Activated T-helper 1 cell treated with anti-CD3 and anti-CD28 coated beads, Interleukin-12 subunit alpha, Interleukin-12 subunit beta, Interleukin-2, Interleukin-4 antibody, amounts not matched to agents 30 ng/mL and 10 ng/mL and 1 ng/mL, durations not matched to agents 14 hours and 24 hours and 36 hours (primary cell): ENCODE data around the gene AGAP5. TPM values are rescaled to one million over a fixed set of nuclear protein-coding genes. Genes with fewer than 3 reads are reported as not detected.
"Not testable (repeated sequence)": the region's sequence is repeated elsewhere in the genome, so short reads cannot be mapped to it uniquely, and the experiment has no call there.

ENCODE experiments used
- DNase-seq: peaks from one replicate; pipeline ENCODE4 v3.0.0; 2021; ENCODE audit warnings: low spot score
- H3K27ac Mint-ChIP-seq: one replicate; pipeline ENCODE4 v1.8.0; 2021; ENCODE audit warnings: mild to moderate bottlenecking, mixed read lengths
- H3K27me3 Mint-ChIP-seq: one replicate; pipeline ENCODE4 v1.8.0; 2022; ENCODE audit warnings: mild to moderate bottlenecking, moderate library complexity, mixed read lengths; ENCODE audit not compliant: insufficient read depth
- H3K36me3 Mint-ChIP-seq: one replicate; pipeline ENCODE4 v1.8.0; 2021; ENCODE audit warnings: low read depth, mixed read lengths
- H3K4me1 Mint-ChIP-seq: one replicate; pipeline ENCODE4 v1.8.0; 2021; ENCODE audit warnings: low read depth, mixed read lengths
- H3K4me3 Mint-ChIP-seq: one replicate; pipeline ENCODE4 v1.8.0; 2021; ENCODE audit warnings: mild to moderate bottlenecking, moderate library complexity, mixed read lengths
- H3K9me3 Mint-ChIP-seq: one replicate; pipeline ENCODE4 v1.8.0; 2021; ENCODE audit warnings: mixed read lengths
- intact Hi-C: fragments of 100-400 bp; cut with micrococcal nuclease; formaldehyde crosslinking; loops from one replicate; pipeline ENCODE4 v1.15.1; 2024
- total RNA-seq: library from RNA; stranded (reverse); gene quantifications from 2 replicates; pipeline ENCODE4 v1.2.3, GENCODE V29; 2022

AGAP5 gene
- 10.2 and 11.0 TPM in 2 replicates for total RNA-seq

- H3K27ac Mint-ChIP-seq, H3K4me3 Mint-ChIP-seq, DNase-seq, H3K9me3 Mint-ChIP-seq, H3K27me3 Mint-ChIP-seq, H3K4me1 Mint-ChIP-seq, intact Hi-C loops: not testable (repeated sequence)
- H3K36me3 Mint-ChIP-seq, result peaks cover 13% of the 10 kb centered on the region
Observed at GRCh38 chr10:73697675-73698159, at the start of gene AGAP5. Gene AGAP5, minus strand, starts transcription at chr10:73698109. Its CDS starts 354 bp downstream, at chr10:73697755.

- no peak for DNase-seq
- peaks cover 53% of the 10 kb centered on the region for H3K4me1 Mint-ChIP-seq
- intact Hi-C loops, result loop anchor here (10.0 kb wide), 2 partner anchors 128 to 1392 kb away; partner anchors contain the start of genes CAMK2G and DNAJB12
- no peaks in the 10 kb centered on the region for H3K9me3 Mint-ChIP-seq
- H3K27me3 Mint-ChIP-seq, result no peaks in the 10 kb centered on the region
- H3K4me3 Mint-ChIP-seq, result peak overlapping the region; percentile 63
- H3K27ac Mint-ChIP-seq, result peak overlapping the region; percentile 67
- H3K36me3 Mint-ChIP-seq, result peaks cover 34% of the 10 kb centered on the region
Observed at GRCh38 chr10:73746721-73747120, 48.8 kb upstream of the AGAP5 start.

- Mint-ChIP-seq H3K4me3 (peak overlapping the region; percentile 97), H3K4me1 (peaks cover 38% of the 10 kb centered on the region), H3K9me3 (no peaks in the 10 kb centered on the region), H3K27ac (peak overlapping the region; percentile 98), H3K27me3 (no peaks in the 10 kb centered on the region), H3K36me3 (peaks cover 21% of the 10 kb centered on the region)
- intact Hi-C loops, result loop anchor here (1.0 to 10.0 kb wide), 12 partner anchors 14 to 1390 kb away; partner anchors contain the start of genes ADK, CAMK2G, DNAJB12 and MRPS16
- DNase-seq, result peak; percentile 51
Observed at GRCh38 chr10:73744664-73744975, 46.7 kb upstream of the AGAP5 start.

- intact Hi-C loops, result loop anchor here (1.0 to 10.0 kb wide), 12 partner anchors 14 to 1389 kb away; partner anchors contain the start of genes ADK, CAMK2G, DNAJB12 and MRPS16
- no peaks in the 10 kb centered on the region for H3K27me3 Mint-ChIP-seq
- peaks cover 32% of the 10 kb centered on the region for H3K4me1 Mint-ChIP-seq
- H3K9me3 Mint-ChIP-seq, result no peaks in the 10 kb centered on the region
- peak within 1 kb of the TSS; percentile 98 for H3K27ac Mint-ChIP-seq
- peaks cover 19% of the 10 kb centered on the region for H3K36me3 Mint-ChIP-seq
- H3K4me3 Mint-ChIP-seq, result peak within 1 kb of the TSS; percentile 97
- peak; percentile 93 for DNase-seq
Observed at GRCh38 chr10:73743905-73744663, 46.2 kb upstream of the AGAP5 start, which contains the start of gene SEC24C. Gene SEC24C, plus strand, starts transcription at chr10:73744372. Its CDS starts 2,461 bp downstream, at chr10:73746833.

GRCh38 chr10:73743327-73743904, 45.5 kb upstream of the AGAP5 start:
- no peak for DNase-seq
- intact Hi-C loops, result loop anchor here (5.0 to 10.0 kb wide), 4 partner anchors 131 to 1389 kb away; partner anchors contain the start of genes CAMK2G, DNAJB12, MRPS16 and P4HA1
- Mint-ChIP-seq H3K4me3 (peak overlapping the region; percentile 97), H3K4me1 (peaks cover 29% of the 10 kb centered on the region), H3K36me3 (peaks cover 17% of the 10 kb centered on the region), H3K9me3 (no peaks in the 10 kb centered on the region), H3K27ac (peak overlapping the region; percentile 98), H3K27me3 (no peaks in the 10 kb centered on the region)

GRCh38 chr10:73742454-73742734, 44.5 kb upstream of the AGAP5 start:
- H3K4me3 Mint-ChIP-seq, result peak overlapping the region; percentile 97
- intact Hi-C loops, result loop anchor here (5.0 to 10.0 kb wide), 4 partner anchors 132 to 1388 kb away; partner anchors contain the start of genes CAMK2G, DNAJB12, MRPS16 and P4HA1
- DNase-seq, result no peak
- no peaks in the 10 kb centered on the region for H3K27me3 Mint-ChIP-seq
- H3K36me3 Mint-ChIP-seq, result peaks cover 17% of the 10 kb centered on the region
- H3K4me1 Mint-ChIP-seq, result peaks cover 29% of the 10 kb centered on the region
- peak overlapping the region; percentile 98 for H3K27ac Mint-ChIP-seq
- no peaks in the 10 kb centered on the region for H3K9me3 Mint-ChIP-seq

- Mint-ChIP-seq H3K36me3 (peaks cover 14% of the 10 kb centered on the region), H3K4me1 (peaks cover 18% of the 10 kb centered on the region)
- not testable (repeated sequence) for H3K9me3 Mint-ChIP-seq, H3K27me3 Mint-ChIP-seq, H3K4me3 Mint-ChIP-seq, DNase-seq, H3K27ac Mint-ChIP-seq
- intact Hi-C loops, result loop anchor here (5.0 to 10.0 kb wide), 4 partner anchors 134 to 1386 kb away; partner anchors contain the start of genes CAMK2G, DNAJB12, MRPS16 and P4HA1
Observed at GRCh38 chr10:73740501-73741254, 42.8 kb upstream of the AGAP5 start.

- Mint-ChIP-seq H3K27ac (no peak overlapping the region), H3K27me3 (peaks cover 2% of the 10 kb centered on the region), H3K9me3 (no peaks in the 10 kb centered on the region), H3K4me3 (no peak overlapping the region), H3K4me1 (no peaks in the 10 kb centered on the region), H3K36me3 (peaks cover 6% of the 10 kb centered on the region)
- DNase-seq, result no peak
- intact Hi-C loops, result no loop called here
Observed at GRCh38 chr10:73734796-73735305, 36.9 kb upstream of the AGAP5 start.

GRCh38 chr10:73734028-73734720, 36.3 kb upstream of the AGAP5 start:
- DNase-seq, result no peak
- Mint-ChIP-seq H3K9me3 (no peaks in the 10 kb centered on the region), H3K27me3 (peaks cover 2% of the 10 kb centered on the region), H3K4me3 (no peak overlapping the region), H3K36me3 (peaks cover 6% of the 10 kb centered on the region), H3K27ac (no peak overlapping the region), H3K4me1 (no peaks in the 10 kb centered on the region)
- intact Hi-C loops, result no loop called here

- no peak overlapping the region for H3K4me3 Mint-ChIP-seq
- H3K27me3 Mint-ChIP-seq, result peaks cover 2% of the 10 kb centered on the region
- H3K4me1 Mint-ChIP-seq, result no peaks in the 10 kb centered on the region
- no peak for DNase-seq
- H3K27ac Mint-ChIP-seq, result no peak overlapping the region
- H3K36me3 Mint-ChIP-seq, result peaks cover 4% of the 10 kb centered on the region
- intact Hi-C loops, result no loop called here
- H3K9me3 Mint-ChIP-seq, result no peaks in the 10 kb centered on the region
Observed at GRCh38 chr10:73732931-73733623, 35.2 kb upstream of the AGAP5 start.

GRCh38 chr10:73732426-73732825, 34.5 kb upstream of the AGAP5 start:
- intact Hi-C loops, result no loop called here
- peaks cover 2% of the 10 kb centered on the region for H3K27me3 Mint-ChIP-seq
- no peaks in the 10 kb centered on the region for H3K9me3 Mint-ChIP-seq

More at GRCh38 chr10:73732426-73732825, 34.5 kb upstream of the AGAP5 start:
- DNase-seq, result no peak
- H3K4me3 Mint-ChIP-seq, result peak overlapping the region; percentile 61
- H3K4me1 Mint-ChIP-seq, result no peaks in the 10 kb centered on the region
- peaks cover 6% of the 10 kb centered on the region for H3K36me3 Mint-ChIP-seq
- no peak overlapping the region for H3K27ac Mint-ChIP-seq
